Retina (tissue), 1 donor: Measurements from ENCODE around the gene PPP1R37.

Experiments used
- DNase-seq: peaks from one replicate; pipeline ENCODE4 v3.0.0-alpha.2; 2016

The PPP1R37 gene

GRCh38 chr19:45140533-45140932 is 47.6 kb downstream of the PPP1R37 start:
- no peak for DNase-seq

GRCh38 chr19:45141203-45141900 is 48.4 kb downstream of the PPP1R37 start:
- DNase-seq: no peak

- DNase-seq: no peak
Measured at GRCh38 chr19:45142016-45142725, 49.2 kb downstream of the PPP1R37 start.

- no peak for DNase-seq
Measured at GRCh38 chr19:45142726-45143110, 49.7 kb downstream of the PPP1R37 start.

GRCh38 chr19:45144431-45145269 is 51.7 kb downstream of the PPP1R37 start:
- DNase-seq: no peak

GRCh38 chr19:45145270-45146189 is 52.6 kb downstream of the PPP1R37 start:
- DNase-seq: no peak

- no peak for DNase-seq
Measured at GRCh38 chr19:45146251-45146650, 53.3 kb downstream of the PPP1R37 start.

- no peak for DNase-seq
Measured at GRCh38 chr19:45146741-45147205, 53.8 kb downstream of the PPP1R37 start.

GRCh38 chr19:45147835-45148676 is 55.1 kb downstream of the PPP1R37 start:
- DNase-seq: no peak

GRCh38 chr19:45149129-45149528 is 56.1 kb downstream of the PPP1R37 start:
- no peak for DNase-seq

- DNase-seq: no peak
Measured at GRCh38 chr19:45150180-45150579, 57.2 kb downstream of the PPP1R37 start.

GRCh38 chr19:45150751-45151281 is 57.8 kb downstream of the PPP1R37 start:
- DNase-seq: no peak

- no peak for DNase-seq
Measured at GRCh38 chr19:45151320-45151719, 58.3 kb downstream of the PPP1R37 start.

GRCh38 chr19:45151821-45152503 is 59.0 kb downstream of the PPP1R37 start:
- DNase-seq: no peak

- peak; percentile 87 for DNase-seq
Measured at GRCh38 chr19:45152504-45153338, 59.7 kb downstream of the PPP1R37 start.

- DNase-seq: no peak
Measured at GRCh38 chr19:45153339-45154063, 60.5 kb downstream of the PPP1R37 start.

- no peak for DNase-seq
Measured at GRCh38 chr19:45154064-45154827, 61.3 kb downstream of the PPP1R37 start.

- no peak for DNase-seq
Measured at GRCh38 chr19:45156011-45156630, 63.1 kb downstream of the PPP1R37 start.
